Small intestine (tissue), 7 donors: ENCODE data around the gene PCSK5. TPM values are rescaled to one million over a fixed set of nuclear protein-coding genes. Genes with fewer than 3 reads are reported as not detected.

Experiments used
- DNase-seq, 2 donors: peaks; one replicate each; pipeline versions ENCODE4 v3.0.0 to v3.0.0-alpha.2; 2013
- FAIRE-seq: peaks from 2 replicates; lab custom pipeline; 2012; peaks lifted over from hg19 to GRCh38; lab: Jason Lieb, UNC
- H3K27ac ChIP-seq, 3 donors: one replicate each; pipeline ENCODE4 v1.5.1; 2013; ENCODE audit warnings: low read length in 2 of 3, mild to moderate bottlenecking in 2 of 3, control low read depth in 1 of 3, inconsistent platforms in 1 of 3, low read depth in 1 of 3, moderate library complexity in 1 of 3
- H3K27me3 ChIP-seq, 3 donors: one replicate each; pipeline ENCODE4 v1.6.1; 2013; ENCODE audit warnings: low read length in 3 of 3, inconsistent platforms in 1 of 3; ENCODE audit not compliant: control insufficient read depth in 3 of 3, insufficient read depth in 3 of 3
- H3K36me3 ChIP-seq, 3 donors: one replicate each; pipeline ENCODE4 v1.6.1; 2013; ENCODE audit warnings: low read length in 3 of 3, inconsistent platforms in 1 of 3, low read depth in 1 of 3, mild to moderate bottlenecking in 1 of 3, moderate library complexity in 1 of 3; ENCODE audit not compliant: control insufficient read depth in 3 of 3, insufficient read depth in 2 of 3
- H3K4me1 ChIP-seq, 3 donors: one replicate each; pipeline ENCODE4 v1.6.1; 2013; ENCODE audit warnings: low read length in 2 of 3, inconsistent platforms in 1 of 3, low read depth in 1 of 3, mild to moderate bottlenecking in 1 of 3, moderate library complexity in 1 of 3; ENCODE audit not compliant: control insufficient read depth in 3 of 3, insufficient read depth in 2 of 3
- H3K4me3 ChIP-seq, 3 donors: one replicate each; pipeline ENCODE4 v1.5.1; 2013; ENCODE audit warnings: low read length in 3 of 3, control low read depth in 1 of 3, inconsistent platforms in 1 of 3, low read depth in 1 of 3, mild to moderate bottlenecking in 1 of 3, moderate library complexity in 1 of 3
- H3K9me3 ChIP-seq, 2 donors: one replicate each; pipeline ENCODE4 v1.6.1; 2013; ENCODE audit warnings: low read depth in 1 of 2, low read length in 1 of 2; ENCODE audit not compliant: control insufficient read depth in 2 of 2, insufficient read depth in 1 of 2
- WGBS, 3 donors: extraction: QIAGEN DNeasy Blood & Tissue Kit; methylation state at CpG; one replicate each; pipeline ENCODE4 v1.1.7; 2013; 5-methylcytosine and 5-hydroxymethylcytosine counted together
- polyA plus RNA-seq, 4 donors: library from polyadenylated mRNA; stranded (reverse) in 3 of 4; unstranded in 1 of 4; fragments of 200-250 nt in 3 of 4; fragments of 120-200 nt in 1 of 4; gene quantifications; one replicate each; pipeline versions ENCODE4 v1.2.1 to v1.2.3, GENCODE V29; 2013
- donor health status: healthy with polysubstance abuse.
- donor health status: control.
- donor health status: control.
- donor health status: Bipolar disorder and iron deficiency.
- donor health status: healthy.

The PCSK5 gene
- polyA plus RNA-seq, 4 donors = 10.3 to 92.3 (median 16.6) TPM

DNA sequence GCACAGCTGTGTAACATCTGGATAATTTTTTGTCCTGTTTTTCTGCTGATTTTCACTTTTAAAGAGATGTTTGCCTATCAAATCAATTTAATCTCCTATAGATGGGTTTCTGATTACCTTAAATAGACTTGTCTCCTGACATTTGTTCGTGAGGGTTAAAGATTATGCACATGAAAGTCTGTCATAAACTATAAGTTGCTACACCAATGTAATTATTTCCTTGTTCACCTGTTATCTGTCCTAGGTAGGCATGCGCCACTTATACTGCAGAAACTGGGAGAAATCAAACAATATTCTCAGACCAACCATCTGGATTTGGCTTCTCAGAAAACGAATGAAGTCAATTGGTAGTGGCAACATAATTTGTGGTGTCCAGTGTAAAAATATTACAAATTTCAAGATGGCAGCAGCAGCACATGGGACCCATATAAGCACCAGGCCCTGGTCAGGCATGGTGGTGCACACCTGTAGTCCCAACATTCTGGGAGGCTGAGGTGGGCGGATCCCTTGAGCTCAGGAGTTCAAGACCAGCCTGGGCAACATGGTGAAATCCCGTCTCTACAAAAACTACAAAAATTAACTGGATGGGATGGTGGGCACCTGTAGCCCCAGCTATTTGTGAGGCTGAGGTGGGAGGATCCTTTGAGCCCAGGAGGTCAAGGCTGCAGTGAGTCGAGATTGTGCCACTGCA is 483.5 kb downstream of the PCSK5 start:
- Histone ChIP-seq H3K36me3 (no peaks in the 10 kb centered on the region), H3K4me3 (no peak overlapping the region), H3K27me3 (no peaks in the 10 kb centered on the region), H3K9me3 (no peaks in the 10 kb centered on the region), H3K27ac (peak overlapping the region; percentile 38 to 81 (median 70)), H3K4me1 (peaks cover 0 to 43% (median 9%) of the 10 kb centered on the region in 3 donors)
- 44 to 67% (median 55%) methylated on average over 6 of the region's 6 CpGs for WGBS, 3 donors
- FAIRE-seq = no peak
- peak in 1 of 2 donors; percentile 52 for DNase-seq

DNA sequence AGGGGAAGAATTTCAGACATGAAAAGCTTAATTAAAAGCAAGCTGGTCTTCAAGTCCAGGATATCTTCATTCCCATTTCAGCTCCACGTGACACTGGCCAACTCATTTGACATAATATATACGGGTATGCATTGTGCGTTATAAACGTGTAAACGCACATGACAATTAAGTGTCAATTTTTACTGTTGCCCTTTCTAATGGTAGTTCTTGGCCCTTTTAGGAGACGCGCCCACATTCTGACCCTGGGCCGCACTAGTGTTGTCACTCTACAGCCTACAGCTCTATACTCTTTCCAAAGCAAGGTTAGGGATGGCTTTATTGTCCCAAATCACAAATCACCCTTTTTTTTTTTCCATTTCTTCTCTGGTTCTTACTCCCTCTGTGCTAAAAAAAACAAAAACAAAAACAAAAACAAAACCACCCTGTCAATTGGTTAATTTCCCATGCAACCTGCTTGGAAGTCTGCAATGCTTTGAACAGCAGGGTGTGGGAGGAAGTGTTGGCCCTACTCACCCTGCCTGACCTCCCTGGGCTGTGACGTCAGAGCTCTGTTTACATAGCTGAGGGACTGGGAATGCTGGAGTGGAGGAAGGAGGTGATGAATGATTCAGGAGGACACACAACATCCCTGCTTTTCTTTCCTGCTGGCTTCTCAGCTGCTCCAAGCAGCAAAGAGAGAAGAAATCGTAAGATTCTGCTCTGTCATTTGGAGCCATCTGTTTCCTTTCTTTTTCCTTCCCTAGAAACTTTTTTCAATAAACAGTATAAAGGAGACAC is 484.5 kb downstream of the PCSK5 start:
- Histone ChIP-seq H3K4me1 (peaks cover 0 to 35% (median 9%) of the 10 kb centered on the region in 3 donors), H3K27ac (peak overlapping the region; percentile 38 to 81 (median 70)), H3K9me3 (no peaks in the 10 kb centered on the region), H3K27me3 (no peaks in the 10 kb centered on the region), H3K36me3 (no peaks in the 10 kb centered on the region), H3K4me3 (no peak overlapping the region)
- 62 to 67% (median 66%) methylated on average over 10 of the region's 10 CpGs for whole genome bisulfite sequencing, 3 donors
- FAIRE-seq (no peak), DNase-seq (peak; percentile 92 to 97)

DNA sequence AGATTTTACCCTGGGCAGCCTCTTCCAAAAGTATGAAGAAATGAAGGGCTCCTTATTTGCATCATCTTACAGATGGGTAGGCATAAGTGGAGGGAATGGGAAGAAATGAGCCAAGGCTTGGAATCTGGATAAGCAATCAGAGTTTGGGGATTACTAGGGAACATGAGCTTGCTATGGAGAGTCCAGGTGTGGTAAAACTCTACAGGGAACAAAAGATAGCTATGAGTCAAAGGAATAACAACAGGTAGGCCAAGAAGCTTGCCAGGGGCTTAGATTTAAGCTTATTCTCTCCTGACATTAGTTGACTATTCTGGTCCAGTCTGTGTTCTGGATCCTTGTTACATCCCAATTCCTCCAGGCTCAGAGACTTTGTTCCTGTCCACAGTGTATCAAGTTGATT is 487.3 kb downstream of the PCSK5 start:
- H3K4me3 ChIP-seq = no peak overlapping the region
- no peaks in the 10 kb centered on the region for H3K9me3 ChIP-seq
- H3K4me1 ChIP-seq = peaks cover 0 to 27% (median 1%) of the 10 kb centered on the region in 3 donors
- no peak for FAIRE-seq
- no peaks in the 10 kb centered on the region for H3K36me3 ChIP-seq
- no peak overlapping the region for H3K27ac ChIP-seq
- DNase-seq = no peak
- H3K27me3 ChIP-seq = no peaks in the 10 kb centered on the region

DNA sequence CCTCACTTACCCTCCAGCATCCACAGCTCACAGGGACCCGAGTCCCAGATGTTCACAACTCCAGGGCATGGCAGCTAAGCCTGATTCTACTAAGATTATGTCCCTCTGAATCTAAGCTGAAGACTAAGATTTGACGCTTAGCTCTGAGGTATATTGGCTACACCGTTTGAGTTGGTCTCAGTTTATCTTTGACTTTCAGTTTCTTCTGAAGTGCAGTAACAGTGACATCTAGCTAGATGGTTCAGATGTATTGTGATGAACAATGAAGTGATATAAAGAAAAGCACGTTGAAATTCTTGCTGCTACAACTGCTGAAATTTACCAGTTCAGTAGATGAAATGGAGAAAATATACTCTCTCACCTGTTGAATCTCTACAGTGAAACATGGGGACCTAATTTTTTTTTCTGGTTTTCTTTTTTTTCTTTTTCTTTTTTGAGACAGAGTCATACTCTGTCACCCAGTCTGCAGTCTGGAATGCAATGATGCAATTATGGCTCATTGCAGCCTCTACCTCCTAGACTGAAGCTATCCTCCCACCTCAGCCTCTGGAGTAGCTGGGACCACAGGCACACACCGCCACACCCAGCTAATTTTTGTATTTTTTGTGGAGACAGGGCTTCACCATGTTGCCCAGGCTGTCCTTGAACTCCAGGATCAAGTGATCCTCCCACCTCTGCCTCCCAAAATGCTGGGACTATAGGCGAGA is 488.0 kb downstream of the PCSK5 start:
- 74 to 78% (median 75%) methylated on average over 6 of the region's 6 CpGs for WGBS, 3 donors

DNA sequence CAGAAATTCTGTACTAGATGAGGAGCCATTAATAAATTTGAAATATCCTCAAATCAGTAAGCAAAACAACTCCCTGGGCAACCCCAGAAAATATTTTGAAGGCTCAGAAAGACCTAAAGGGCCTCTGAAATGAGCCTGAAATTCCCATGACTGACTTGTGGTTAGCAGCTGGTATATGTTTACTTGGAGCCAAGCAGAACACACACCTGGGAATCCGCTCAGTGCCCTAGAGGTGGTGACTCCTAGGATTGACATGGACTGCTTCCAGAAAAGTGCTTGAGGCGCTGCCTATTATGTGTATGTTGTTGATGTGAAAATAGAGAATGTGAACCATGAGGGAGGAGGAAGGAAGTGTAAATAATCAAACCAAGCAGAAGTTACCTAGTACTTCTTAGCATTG is 489.0 kb downstream of the PCSK5 start:
- WGBS, 3 donors = 56 to 68% (median 61%) methylated on average over 2 of the region's 2 CpGs
- no peak overlapping the region for H3K27ac ChIP-seq
- no peaks in the 10 kb centered on the region for H3K9me3 ChIP-seq
- no peaks in the 10 kb centered on the region for H3K27me3 ChIP-seq
- FAIRE-seq = no peak
- peaks cover 0 to 2% (median 0%) of the 10 kb centered on the region in 3 donors for H3K36me3 ChIP-seq
- no peak for DNase-seq
- peaks cover 0 to 10% (median 0%) of the 10 kb centered on the region in 3 donors for H3K4me1 ChIP-seq
- no peak overlapping the region for H3K4me3 ChIP-seq

More for the DNA sequence above, 488.0 kb downstream of the PCSK5 start:
- DNase-seq = no peak
- FAIRE-seq = no peak
- no peaks in the 10 kb centered on the region for H3K27me3 ChIP-seq
- peaks cover 0 to 2% (median 0%) of the 10 kb centered on the region in 3 donors for H3K36me3 ChIP-seq
- no peaks in the 10 kb centered on the region for H3K9me3 ChIP-seq
- peaks cover 0 to 20% (median 0%) of the 10 kb centered on the region in 3 donors for H3K4me1 ChIP-seq
- H3K27ac ChIP-seq = no peak overlapping the region
- H3K4me3 ChIP-seq = no peak overlapping the region

DNA sequence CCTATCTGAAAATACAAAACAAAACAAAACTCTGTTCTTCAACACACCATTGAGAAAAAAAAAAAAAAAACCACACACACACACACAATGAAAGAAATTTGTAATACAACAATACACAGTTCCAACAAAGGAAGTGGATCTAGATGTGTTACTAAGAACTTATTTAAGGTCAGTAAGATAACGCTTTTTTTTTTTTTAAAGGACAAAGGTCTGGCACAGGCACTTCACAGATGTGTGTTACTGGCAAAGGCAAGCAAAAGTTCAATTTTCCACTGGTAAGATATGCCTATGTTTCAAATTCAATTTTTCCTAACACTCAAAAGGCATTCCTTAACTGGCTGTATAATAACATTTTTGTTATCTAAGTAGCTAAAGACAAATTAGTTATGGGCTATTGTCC is 500.2 kb downstream of the PCSK5 start:
- Histone ChIP-seq H3K36me3 (peaks cover 0 to 21% (median 3%) of the 10 kb centered on the region in 3 donors), H3K4me3 (no peak overlapping the region), H3K27me3 (no peaks in the 10 kb centered on the region), H3K27ac (no peak overlapping the region), H3K9me3 (peaks cover 0 to 2% of the 10 kb centered on the region in 2 donors), H3K4me1 (peaks cover 0 to 14% (median 6%) of the 10 kb centered on the region in 3 donors)
- DNase-seq = peak; percentile 54 to 64
- FAIRE-seq = no peak
- WGBS, 3 donors = 10 to 58% (median 13%) methylated on average over 1 of the region's 1 CpG

DNA sequence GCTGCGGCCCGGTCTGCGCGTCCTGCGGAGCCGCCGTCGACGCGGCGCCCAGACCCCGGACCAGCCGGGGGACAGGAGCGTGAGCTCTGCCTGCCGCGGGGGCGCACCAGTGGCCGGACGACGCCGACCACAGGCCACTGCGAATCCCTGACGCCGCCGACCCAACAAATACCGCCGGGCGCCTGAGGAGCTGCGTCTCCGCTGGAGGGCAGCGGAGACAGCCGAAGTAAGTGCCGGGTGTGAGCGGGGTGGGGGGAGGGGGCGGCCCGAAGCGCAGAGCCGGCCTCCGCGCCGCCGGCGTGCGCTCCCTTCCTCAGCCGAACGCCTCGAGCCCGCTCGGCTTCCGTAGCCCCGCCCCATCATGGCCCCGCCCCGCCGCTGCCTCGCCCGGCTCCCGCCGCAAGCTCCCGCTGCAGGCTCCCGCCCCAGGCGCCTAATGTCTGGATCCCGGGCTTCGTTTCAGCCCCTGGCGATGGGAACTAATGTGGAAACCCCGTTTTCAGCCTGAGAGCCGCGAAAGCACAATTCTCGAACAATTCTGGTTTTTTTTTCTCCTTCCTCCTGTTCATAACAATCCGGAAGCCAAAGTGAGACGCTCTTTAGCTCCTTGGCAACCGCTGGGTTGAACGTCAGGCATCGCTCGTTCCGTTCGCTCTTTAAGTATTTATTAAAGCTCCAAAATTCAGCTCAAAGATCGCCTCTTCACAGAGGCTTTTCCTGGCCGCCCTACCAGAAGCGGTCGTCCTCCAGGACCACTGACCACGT is 503.9 kb downstream of the PCSK5 start, which contains the start of gene RFK:
RFK (minus strand) TSS at position 232 of the 765 bp plus-strand sequence. CDS start 255 bp downstream, outside the sequence.
- Histone ChIP-seq H3K27me3 (no peaks in the 10 kb centered on the region), H3K36me3 (peaks cover 0 to 12% (median 0%) of the 10 kb centered on the region in 3 donors), H3K27ac (peak within 1 kb of the TSS; percentile 86 to 99 (median 97)), H3K4me1 (peaks cover 0 to 15% (median 6%) of the 10 kb centered on the region in 3 donors), H3K4me3 (peak within 1 kb of the TSS; percentile 83 to 96 (median 93)), H3K9me3 (peaks cover 0 to 2% of the 10 kb centered on the region in 2 donors)
- WGBS, 3 donors = 0% methylated on average over 54 to 81 of the region's 81 CpGs
- DNase-seq (peak; percentile 88 to 97), FAIRE-seq (no peak)
